ENCODE measurements around the gene TINAG. TPM values are rescaled to one million over a fixed set of nuclear protein-coding genes. Genes with fewer than 3 reads are reported as not detected.

The TINAG gene
- not detected for polyA plus RNA-seq (ENCODE audit: insufficient read length)

GRCh38 chr6:54308289-54308985 is at the start of gene TINAG:
Gene TINAG, plus strand, starts transcription at chr6:54308441. Its CDS starts 110 bp downstream, at chr6:54308551.
- no peak for DNase-seq

GRCh38 chr6:54260025-54260424 is 48.2 kb upstream of the TINAG start:
- no peak for DNase-seq

- no peak for DNase-seq
These were observed 45.7 kb upstream of the TINAG start for GRCh38 chr6:54262499-54262898.

- no peak for DNase-seq
These were observed 45.3 kb upstream of the TINAG start for GRCh38 chr6:54262971-54263370.

GRCh38 chr6:54264581-54265272 is 43.5 kb upstream of the TINAG start:
- no peak for DNase-seq

GRCh38 chr6:54266400-54266923 is 41.8 kb upstream of the TINAG start:
- no peak for DNase-seq

- no peak for DNase-seq
These were observed 40.4 kb upstream of the TINAG start for GRCh38 chr6:54267798-54268197.

- no peak for DNase-seq
These were observed 34.9 kb upstream of the TINAG start for GRCh38 chr6:54273214-54273820.

GRCh38 chr6:54274383-54274782 is 33.9 kb upstream of the TINAG start:
- DNase-seq = no peak

GRCh38 chr6:54282186-54282585 is 26.1 kb upstream of the TINAG start:
- no peak for DNase-seq

- no peak for DNase-seq
These were observed 23.9 kb upstream of the TINAG start for GRCh38 chr6:54284161-54284860.

GRCh38 chr6:54285595-54285994 is 22.6 kb upstream of the TINAG start:
- no peak for DNase-seq

GRCh38 chr6:54286141-54286540 is 22.1 kb upstream of the TINAG start:
- no peak for DNase-seq

- no peak for DNase-seq
These were observed 19.8 kb upstream of the TINAG start for GRCh38 chr6:54288474-54288873.

- peak; percentile 22 for DNase-seq
These were observed 18.8 kb upstream of the TINAG start for GRCh38 chr6:54289426-54289825.

- DNase-seq = no peak
These were observed 17.1 kb upstream of the TINAG start for GRCh38 chr6:54291146-54291545.

- no peak for DNase-seq
These were observed 16.5 kb upstream of the TINAG start for GRCh38 chr6:54291738-54292137.

GRCh38 chr6:54294965-54295532 is 13.2 kb upstream of the TINAG start:
- DNase-seq = no peak

- DNase-seq = no peak
These were observed 8.5 kb upstream of the TINAG start for GRCh38 chr6:54299542-54300269.

- DNase-seq = no peak
These were observed 6.5 kb upstream of the TINAG start for GRCh38 chr6:54301770-54302169.

GRCh38 chr6:54307439-54307910 is 766 bp upstream of the TINAG start:
- DNase-seq = no peak

- no peak for DNase-seq
These were observed 710 bp downstream of the TINAG start for GRCh38 chr6:54308986-54309315.
